Type B pancreatic cell (in vitro differentiated cells): Measurements from ENCODE around the gene PDGFA. TPM values are rescaled to one million over a fixed set of nuclear protein-coding genes. Genes with fewer than 3 reads are reported as not detected.
A peak's percentile ranks its signal among the peaks of the same experiment; 100 is the strongest.

ENCODE experiments used
- DNase-seq: peaks from one replicate; pipeline ENCODE4 v3.0.0; 2021; ENCODE audit warnings: mixed read lengths; ENCODE audit not compliant: unreplicated experiment; ENCODE audit errors: extremely low spot score
- H3K27ac Mint-ChIP-seq: 2 replicates; pipeline ENCODE4 v1.8.0; 2021; ENCODE audit warnings: mild to moderate bottlenecking, mixed read lengths
- H3K27me3 Mint-ChIP-seq: 2 replicates; pipeline ENCODE4 v1.8.0; 2021; ENCODE audit warnings: mixed read lengths
- H3K36me3 Mint-ChIP-seq: 2 replicates; pipeline ENCODE4 v1.8.0; 2021; ENCODE audit warnings: mixed read lengths
- H3K4me1 Mint-ChIP-seq: one replicate; pipeline ENCODE4 v1.8.0; 2021; ENCODE audit warnings: mixed read lengths; ENCODE audit not compliant: unreplicated experiment
- H3K4me3 Mint-ChIP-seq: 2 replicates; pipeline ENCODE4 v1.8.0; 2021; ENCODE audit warnings: mild to moderate bottlenecking, mixed read lengths
- H3K9me3 Mint-ChIP-seq: 2 replicates; pipeline ENCODE4 v1.8.0; 2021; ENCODE audit warnings: mixed read lengths
- total RNA-seq: library from RNA; stranded (reverse); gene quantifications from 2 replicates; pipeline ENCODE4 v1.2.1, GENCODE V29; 2021; ENCODE audit warnings: low replicate concordance
- TF ChIP-seq, protein P1 (sequence below): fragments of 200-600 bp; sonication (generic); conservative IDR thresholded peaks from 2 replicates; pipeline ENCODE4 v1.5.0; 2021; ENCODE audit warnings: antibody characterized with exemption, mild to moderate bottlenecking

The PDGFA gene
- total RNA-seq, 1 donor from 2014 or later: 28.1 TPM

DNA sequence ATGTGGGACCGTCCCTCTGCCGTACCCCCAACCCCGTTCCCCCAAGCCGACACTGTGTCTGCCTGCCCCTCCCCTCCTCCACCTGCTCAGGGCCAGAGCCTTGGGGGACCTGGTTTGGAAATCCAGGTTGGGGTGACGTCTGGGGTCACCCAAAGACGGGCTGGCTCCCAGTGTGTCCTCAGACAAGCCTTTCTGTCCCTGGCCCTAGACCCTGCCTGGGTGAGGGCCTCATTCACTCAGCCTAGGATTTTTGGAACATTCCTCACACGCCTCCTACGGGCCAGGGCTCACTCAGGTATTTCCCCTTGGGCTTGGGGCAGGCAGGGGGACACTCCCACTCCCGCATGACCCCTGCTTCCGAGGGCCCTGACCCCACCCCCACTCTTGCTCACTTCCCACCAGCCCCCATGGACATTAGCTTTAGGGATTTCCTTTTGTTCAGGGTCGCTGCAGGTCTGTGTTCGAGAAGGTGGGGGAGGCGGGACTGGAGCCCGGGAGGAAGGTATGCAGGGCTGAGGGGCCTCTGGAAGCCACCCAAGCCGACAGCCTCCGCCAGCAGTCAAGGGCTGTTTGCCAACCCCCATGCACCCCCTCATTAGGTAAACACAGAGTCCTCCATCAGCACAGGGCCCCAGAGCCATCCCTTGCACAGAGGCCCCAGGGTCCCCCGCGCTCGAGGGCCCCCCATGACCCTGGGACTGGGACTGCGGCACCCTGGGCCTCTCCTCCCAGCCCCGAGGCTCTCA, 35.1 kb downstream of the PDGFA start:
- H3K4me3 Mint-ChIP-seq: no peak overlapping the region
- H3K27ac Mint-ChIP-seq: peak overlapping the region; percentile 21
- H3K27me3 Mint-ChIP-seq: peaks cover 9% of the 10 kb centered on the region
- no peaks in the 10 kb centered on the region for H3K36me3 Mint-ChIP-seq
- H3K9me3 Mint-ChIP-seq: peaks cover 9% of the 10 kb centered on the region
- TF ChIP-seq, protein P1, sequence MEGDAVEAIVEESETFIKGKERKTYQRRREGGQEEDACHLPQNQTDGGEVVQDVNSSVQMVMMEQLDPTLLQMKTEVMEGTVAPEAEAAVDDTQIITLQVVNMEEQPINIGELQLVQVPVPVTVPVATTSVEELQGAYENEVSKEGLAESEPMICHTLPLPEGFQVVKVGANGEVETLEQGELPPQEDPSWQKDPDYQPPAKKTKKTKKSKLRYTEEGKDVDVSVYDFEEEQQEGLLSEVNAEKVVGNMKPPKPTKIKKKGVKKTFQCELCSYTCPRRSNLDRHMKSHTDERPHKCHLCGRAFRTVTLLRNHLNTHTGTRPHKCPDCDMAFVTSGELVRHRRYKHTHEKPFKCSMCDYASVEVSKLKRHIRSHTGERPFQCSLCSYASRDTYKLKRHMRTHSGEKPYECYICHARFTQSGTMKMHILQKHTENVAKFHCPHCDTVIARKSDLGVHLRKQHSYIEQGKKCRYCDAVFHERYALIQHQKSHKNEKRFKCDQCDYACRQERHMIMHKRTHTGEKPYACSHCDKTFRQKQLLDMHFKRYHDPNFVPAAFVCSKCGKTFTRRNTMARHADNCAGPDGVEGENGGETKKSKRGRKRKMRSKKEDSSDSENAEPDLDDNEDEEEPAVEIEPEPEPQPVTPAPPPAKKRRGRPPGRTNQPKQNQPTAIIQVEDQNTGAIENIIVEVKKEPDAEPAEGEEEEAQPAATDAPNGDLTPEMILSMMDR: no peak
- DNase-seq: no peak
- H3K4me1 Mint-ChIP-seq: peaks cover 12% of the 10 kb centered on the region

DNA sequence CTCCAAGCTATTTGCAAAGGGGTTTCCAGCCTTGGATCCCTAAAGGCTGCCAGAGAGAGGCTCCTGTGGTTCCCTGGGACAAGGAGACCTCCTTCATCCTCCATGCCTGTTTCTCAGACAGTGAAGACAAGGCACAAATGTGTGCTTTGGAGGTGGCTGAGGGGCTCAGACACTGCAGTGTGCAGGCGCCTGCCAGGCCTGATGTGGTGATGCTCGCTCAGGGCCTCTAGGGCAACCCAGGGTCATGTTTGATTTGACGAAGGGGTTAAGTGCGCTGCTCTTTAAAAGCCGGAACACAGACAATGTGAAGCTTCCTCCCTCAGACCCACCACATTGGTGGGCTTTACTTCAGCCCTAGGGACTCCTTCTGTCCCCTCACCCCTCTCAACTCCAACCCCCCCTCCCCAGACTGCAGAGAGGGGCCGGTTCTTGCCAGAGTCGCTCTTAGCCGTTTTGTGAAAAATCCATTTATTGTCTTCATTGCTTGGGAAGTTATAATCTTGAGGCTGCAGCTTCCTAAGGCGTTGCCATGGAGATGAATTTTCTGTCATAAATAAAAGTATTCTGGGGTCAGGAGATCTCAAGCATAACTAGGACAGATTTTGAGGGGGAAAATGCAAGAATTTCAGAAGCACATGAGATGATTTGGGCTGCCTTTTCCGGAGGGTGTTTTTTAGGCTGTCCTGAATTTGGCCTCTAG, 35.8 kb downstream of the PDGFA start:
- no peak overlapping the region for H3K4me3 Mint-ChIP-seq
- no peaks in the 10 kb centered on the region for H3K36me3 Mint-ChIP-seq
- H3K27me3 Mint-ChIP-seq: peaks cover 9% of the 10 kb centered on the region
- TF ChIP-seq, protein P1: no peak
- peaks cover 9% of the 10 kb centered on the region for H3K9me3 Mint-ChIP-seq
- H3K4me1 Mint-ChIP-seq: peaks cover 15% of the 10 kb centered on the region
- no peak for DNase-seq
- peak overlapping the region; percentile 21 for H3K27ac Mint-ChIP-seq

DNA sequence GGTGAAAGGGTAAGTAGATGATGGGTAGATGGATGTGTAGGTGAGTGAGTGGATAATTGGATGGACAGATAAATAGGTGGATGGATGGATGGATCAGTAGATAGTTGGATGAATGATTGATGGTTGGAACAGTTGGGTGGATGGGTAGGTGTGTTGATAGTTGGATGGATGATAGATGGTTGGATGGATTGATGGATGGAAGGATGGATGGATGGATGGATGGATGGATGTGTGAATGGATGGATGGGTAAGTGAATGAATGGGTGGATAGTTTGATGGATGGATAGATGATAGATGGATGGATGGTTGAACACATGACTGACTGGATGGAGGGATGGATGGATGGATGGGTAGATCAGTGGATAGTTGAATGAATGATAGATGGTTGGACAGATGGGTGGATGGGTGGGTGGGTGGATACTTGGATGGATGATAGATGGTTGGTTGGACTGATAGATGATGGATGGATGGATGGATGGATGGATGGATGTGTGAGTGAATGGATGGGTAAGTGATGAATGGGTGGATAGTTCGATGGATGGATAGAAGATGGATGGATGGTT, 37.0 kb downstream of the PDGFA start:
- no peak for DNase-seq
- H3K36me3 Mint-ChIP-seq: no peaks in the 10 kb centered on the region
- TF ChIP-seq, protein P1: no peak
- peaks cover 9% of the 10 kb centered on the region for H3K9me3 Mint-ChIP-seq
- no peak overlapping the region for H3K27ac Mint-ChIP-seq
- peaks cover 15% of the 10 kb centered on the region for H3K4me1 Mint-ChIP-seq
- H3K4me3 Mint-ChIP-seq: no peak overlapping the region
- H3K27me3 Mint-ChIP-seq: peaks cover 9% of the 10 kb centered on the region

DNA sequence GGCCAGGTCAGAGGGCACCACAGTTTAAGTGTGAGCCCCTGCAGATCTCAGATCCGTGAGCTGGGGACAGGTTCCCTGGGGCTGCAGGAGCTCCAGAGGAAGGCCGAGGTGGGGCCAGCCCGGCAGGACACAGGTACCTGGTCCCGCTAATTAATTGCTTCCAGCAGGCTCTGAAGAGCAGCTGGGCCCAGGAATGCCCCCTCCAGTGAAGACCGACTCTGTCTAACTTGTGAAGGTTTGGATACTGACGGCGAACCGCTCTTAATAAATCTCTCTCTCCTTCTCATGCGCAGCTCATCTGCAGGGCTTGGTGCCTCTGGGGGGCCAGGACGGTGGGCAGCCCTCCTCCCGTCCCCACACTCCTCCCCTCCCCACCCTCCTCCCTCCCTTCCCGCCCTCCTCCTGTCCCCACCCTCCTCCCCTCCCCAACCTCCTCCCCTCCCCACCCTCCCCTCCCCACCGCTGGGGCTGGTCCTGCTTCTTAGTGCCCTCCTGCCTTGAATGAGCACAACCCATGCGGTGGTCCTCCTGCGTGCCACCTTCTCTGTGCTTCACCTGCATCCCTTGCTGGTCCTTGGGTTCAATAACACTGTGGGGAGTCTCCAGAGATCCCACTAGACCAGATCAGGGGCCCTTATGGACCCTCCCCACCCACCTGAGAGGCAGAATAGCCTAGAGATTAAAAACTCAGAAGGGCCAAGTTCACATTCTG, 38.3 kb downstream of the PDGFA start:
- peaks cover 9% of the 10 kb centered on the region for H3K27me3 Mint-ChIP-seq
- H3K4me1 Mint-ChIP-seq: peaks cover 13% of the 10 kb centered on the region
- H3K27ac Mint-ChIP-seq: no peak overlapping the region
- H3K9me3 Mint-ChIP-seq: peaks cover 9% of the 10 kb centered on the region
- DNase-seq: no peak
- TF ChIP-seq, protein P1: no peak
- no peak overlapping the region for H3K4me3 Mint-ChIP-seq
- no peaks in the 10 kb centered on the region for H3K36me3 Mint-ChIP-seq

DNA sequence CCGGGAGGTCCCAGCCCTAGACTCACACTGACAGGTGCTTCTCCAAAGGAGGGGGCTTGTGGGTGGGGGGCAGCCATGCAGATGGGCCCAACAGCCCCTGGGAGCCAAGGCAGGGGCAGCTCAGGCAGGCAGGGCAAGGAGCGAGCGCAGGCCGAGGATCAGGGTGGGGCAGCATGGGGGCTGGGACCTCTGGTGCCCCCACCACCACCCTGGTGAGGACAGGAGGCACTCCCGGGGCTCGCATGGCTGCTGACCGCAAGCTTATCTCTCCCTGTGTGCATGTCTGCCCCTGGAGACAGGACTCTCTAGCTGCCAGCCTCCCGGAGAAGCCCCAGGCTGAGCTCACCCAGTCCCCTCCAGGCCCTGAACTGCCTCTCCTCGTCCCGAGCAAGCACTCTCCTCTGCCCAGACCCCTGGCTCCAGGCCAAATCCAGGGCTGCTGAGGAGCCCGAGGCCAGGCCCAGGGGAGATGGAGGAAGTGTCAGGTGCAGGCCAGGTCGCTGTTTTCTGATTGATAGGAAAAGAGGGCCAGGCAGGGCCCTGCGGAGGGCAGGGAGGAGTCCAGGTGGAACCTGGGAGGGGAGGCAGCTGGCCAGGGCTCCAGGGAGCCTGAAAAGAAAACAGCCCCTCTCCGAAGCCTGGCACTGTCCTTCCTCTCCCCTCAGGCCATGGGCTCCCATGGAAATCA, 39.0 kb downstream of the PDGFA start:
- TF ChIP-seq, protein P1: no peak
- no peak overlapping the region for H3K4me3 Mint-ChIP-seq
- no peak overlapping the region for H3K27ac Mint-ChIP-seq
- DNase-seq: no peak
- H3K36me3 Mint-ChIP-seq: no peaks in the 10 kb centered on the region
- peaks cover 10% of the 10 kb centered on the region for H3K4me1 Mint-ChIP-seq
- H3K27me3 Mint-ChIP-seq: peaks cover 9% of the 10 kb centered on the region
- peaks cover 9% of the 10 kb centered on the region for H3K9me3 Mint-ChIP-seq
